ENCODE results near the gene C2orf68.

DNA sequence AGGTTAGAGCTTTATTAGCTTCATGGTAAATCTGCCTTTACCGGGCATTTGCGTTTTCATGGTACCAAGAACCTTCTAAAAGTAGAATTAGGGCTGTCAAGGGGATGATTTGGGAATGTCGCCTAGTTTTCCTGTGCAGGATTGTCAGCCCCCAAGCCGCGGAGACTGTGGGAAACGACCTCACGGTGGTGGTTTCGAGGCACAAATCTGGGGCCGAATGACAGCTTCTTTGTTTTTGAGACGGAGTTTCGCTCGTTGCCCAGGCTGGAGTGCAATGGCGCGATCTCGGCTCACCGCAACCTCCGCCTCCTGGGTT lies 3.5 kb upstream of the C2orf68 start:
- TF ChIP-seq, protein P1, sequence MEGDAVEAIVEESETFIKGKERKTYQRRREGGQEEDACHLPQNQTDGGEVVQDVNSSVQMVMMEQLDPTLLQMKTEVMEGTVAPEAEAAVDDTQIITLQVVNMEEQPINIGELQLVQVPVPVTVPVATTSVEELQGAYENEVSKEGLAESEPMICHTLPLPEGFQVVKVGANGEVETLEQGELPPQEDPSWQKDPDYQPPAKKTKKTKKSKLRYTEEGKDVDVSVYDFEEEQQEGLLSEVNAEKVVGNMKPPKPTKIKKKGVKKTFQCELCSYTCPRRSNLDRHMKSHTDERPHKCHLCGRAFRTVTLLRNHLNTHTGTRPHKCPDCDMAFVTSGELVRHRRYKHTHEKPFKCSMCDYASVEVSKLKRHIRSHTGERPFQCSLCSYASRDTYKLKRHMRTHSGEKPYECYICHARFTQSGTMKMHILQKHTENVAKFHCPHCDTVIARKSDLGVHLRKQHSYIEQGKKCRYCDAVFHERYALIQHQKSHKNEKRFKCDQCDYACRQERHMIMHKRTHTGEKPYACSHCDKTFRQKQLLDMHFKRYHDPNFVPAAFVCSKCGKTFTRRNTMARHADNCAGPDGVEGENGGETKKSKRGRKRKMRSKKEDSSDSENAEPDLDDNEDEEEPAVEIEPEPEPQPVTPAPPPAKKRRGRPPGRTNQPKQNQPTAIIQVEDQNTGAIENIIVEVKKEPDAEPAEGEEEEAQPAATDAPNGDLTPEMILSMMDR (IDR thresholded peaks at IDR 0.05): no peak
- TF ChIP-seq EP300 (IDR thresholded peaks at IDR 0.05): no peak

Measured in tibial nerve (tissue), 4 donors.